HUES6 (cell line): ENCODE data around the gene SPANXA1.
"Not testable (repeated sequence)": the region's sequence is repeated elsewhere in the genome, so short reads cannot be mapped to it uniquely, and the experiment has no call there.

ENCODE experiments used
- H3K27ac ChIP-seq: 2 replicates; pipeline ENCODE4 v1.7.0; 2013; ENCODE audit warnings: low read depth, mild to moderate bottlenecking, low read length, inconsistent platforms
- H3K27me3 ChIP-seq: 2 replicates; pipeline ENCODE4 v1.6.1; 2013; ENCODE audit warnings: low read length; ENCODE audit not compliant: control insufficient read depth, insufficient read depth
- H3K36me3 ChIP-seq: 2 replicates; pipeline ENCODE4 v1.6.1; 2013; ENCODE audit warnings: low read length; ENCODE audit not compliant: control insufficient read depth, insufficient read depth
- H3K4me1 ChIP-seq: 2 replicates; pipeline ENCODE4 v1.6.1; 2013; ENCODE audit warnings: low read length; ENCODE audit not compliant: control insufficient read depth, insufficient read depth
- H3K4me3 ChIP-seq: 2 replicates; pipeline ENCODE4 v1.5.1; 2013; ENCODE audit warnings: low read depth, low read length
- H3K9ac ChIP-seq: one replicate; pipeline ENCODE4 v1.6.1; 2013; ENCODE audit warnings: mild to moderate bottlenecking, low read length
- H3K9me3 ChIP-seq: 2 replicates; pipeline ENCODE4 v1.6.1; 2013; ENCODE audit warnings: low read depth, low read length; ENCODE audit not compliant: control insufficient read depth, insufficient read depth

Gene SPANXA1, protein sequence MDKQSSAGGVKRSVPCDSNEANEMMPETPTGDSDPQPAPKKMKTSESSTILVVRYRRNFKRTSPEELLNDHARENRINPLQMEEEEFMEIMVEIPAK

DNA sequence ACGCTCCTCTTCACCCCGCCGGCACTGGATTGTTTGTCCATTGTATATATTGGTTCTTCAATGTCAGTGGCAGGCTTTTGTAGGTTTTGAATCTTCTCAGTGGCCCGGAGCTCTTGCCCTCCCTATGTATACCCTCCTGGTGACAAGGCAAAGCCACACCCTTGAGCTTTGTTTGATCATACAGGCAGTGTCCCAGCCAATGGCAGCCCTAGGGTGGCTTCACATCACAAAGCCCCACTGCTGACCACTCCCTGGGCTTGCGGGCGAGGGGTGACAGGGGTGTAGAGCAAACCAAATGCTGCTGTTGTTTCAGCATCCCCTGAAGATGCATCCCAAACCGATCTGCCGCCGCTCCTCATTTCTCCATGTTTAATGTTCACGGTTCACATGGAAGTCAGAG, at the start of gene SPANXA1:
TSS of gene SPANXA1 (minus strand) at position 101 of the 400 bp plus-strand sequence. CDS start at position 41, 60 bp downstream.
- H3K4me3 ChIP-seq, H3K4me1 ChIP-seq, H3K27ac ChIP-seq, H3K9ac ChIP-seq, H3K36me3 ChIP-seq, H3K27me3 ChIP-seq, H3K9me3 ChIP-seq: not testable (repeated sequence)

DNA sequence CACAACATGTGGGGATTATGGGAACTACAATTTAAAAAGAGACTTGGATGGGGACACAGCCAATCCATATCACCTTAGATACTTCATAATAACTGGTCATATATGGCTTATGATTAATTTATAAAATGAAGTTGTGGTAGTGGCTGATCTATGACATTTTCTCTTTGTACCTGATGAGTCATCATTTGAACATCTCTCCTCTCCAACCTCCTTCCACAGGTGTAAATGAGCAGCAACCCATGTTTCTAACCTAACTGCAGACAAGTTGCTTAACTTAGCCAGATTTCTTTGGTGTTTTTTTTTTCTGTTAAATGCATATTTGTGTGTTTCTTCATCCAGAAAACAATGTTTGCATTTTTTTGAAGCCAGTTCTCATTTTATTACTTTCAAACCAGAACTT, 47.6 kb upstream of the SPANXA1 start:
- Histone ChIP-seq H3K4me1 (no peaks in the 10 kb centered on the region), H3K9ac (no peak overlapping the region), H3K36me3 (no peaks in the 10 kb centered on the region), H3K4me3 (no peak overlapping the region), H3K27me3 (no peaks in the 10 kb centered on the region), H3K9me3 (peaks cover 18% of the 10 kb centered on the region; the same call in 1 of the 2 replicates), H3K27ac (no peak overlapping the region)

DNA sequence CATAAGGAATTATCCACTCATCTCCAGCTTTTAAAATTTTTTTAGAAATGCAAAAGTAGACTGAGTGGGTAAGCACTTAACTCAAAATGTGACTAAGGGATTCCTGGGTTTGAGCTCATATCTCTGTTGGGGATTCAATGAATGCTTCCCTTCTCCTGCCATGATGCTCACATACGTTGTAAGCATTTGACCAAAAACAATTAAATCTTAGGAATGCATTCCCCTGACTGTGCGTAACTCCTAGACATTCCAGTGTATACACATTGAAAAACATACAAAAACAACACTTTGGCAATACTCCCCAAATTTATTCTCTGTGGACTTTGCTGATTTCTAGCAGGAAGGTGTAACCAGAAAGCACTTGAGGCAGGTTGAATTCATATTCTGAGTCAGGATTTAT, 34.8 kb upstream of the SPANXA1 start:
- Histone ChIP-seq H3K9ac (no peak overlapping the region), H3K36me3 (no peaks in the 10 kb centered on the region), H3K4me1 (no peaks in the 10 kb centered on the region), H3K27ac (no peak overlapping the region), H3K9me3 (no peaks in the 10 kb centered on the region), H3K4me3 (no peak overlapping the region), H3K27me3 (no peaks in the 10 kb centered on the region; the same call in 1 of the 2 replicates)

DNA sequence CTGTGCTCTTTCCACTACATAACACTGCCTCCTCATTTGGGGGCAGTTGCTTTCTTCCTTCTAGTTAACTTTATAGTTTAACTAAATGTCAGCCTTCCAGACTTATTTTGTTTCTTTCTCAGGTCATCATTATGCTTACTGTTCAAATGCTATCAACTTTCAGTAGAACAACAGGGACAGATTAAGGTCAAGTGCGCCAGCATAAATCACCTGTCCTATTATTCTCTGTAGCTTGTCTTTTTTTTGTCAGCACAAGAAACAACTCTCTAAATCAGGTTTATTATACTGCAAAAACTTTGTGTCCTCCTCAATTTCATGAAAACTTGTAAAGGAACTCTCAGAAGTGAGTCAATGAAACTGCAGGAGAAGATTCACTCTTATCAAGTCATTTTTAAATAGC, 24.6 kb upstream of the SPANXA1 start:
- no peaks in the 10 kb centered on the region for H3K36me3 ChIP-seq
- no peak overlapping the region for H3K27ac ChIP-seq
- H3K4me1 ChIP-seq, result no peaks in the 10 kb centered on the region
- no peak overlapping the region for H3K4me3 ChIP-seq
- no peaks in the 10 kb centered on the region for H3K27me3 ChIP-seq
- H3K9me3 ChIP-seq, result no peaks in the 10 kb centered on the region
- no peak overlapping the region for H3K9ac ChIP-seq

DNA sequence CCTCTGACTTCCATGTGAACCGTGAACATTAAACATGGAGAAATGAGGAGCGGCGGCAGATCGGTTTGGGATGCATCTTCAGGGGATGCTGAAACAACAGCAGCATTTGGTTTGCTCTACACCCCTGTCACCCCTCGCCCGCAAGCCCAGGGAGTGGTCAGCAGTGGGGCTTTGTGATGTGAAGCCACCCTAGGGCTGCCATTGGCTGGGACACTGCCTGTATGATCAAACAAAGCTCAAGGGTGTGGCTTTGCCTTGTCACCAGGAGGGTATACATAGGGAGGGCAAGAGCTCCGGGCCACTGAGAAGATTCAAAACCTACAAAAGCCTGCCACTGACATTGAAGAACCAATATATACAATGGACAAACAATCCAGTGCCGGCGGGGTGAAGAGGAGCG, 4.9 kb upstream of the SPANXA1 start, which contains the start of gene SPANXA2:
TSS of gene SPANXA2 (plus strand) at position 301 of the 400 bp plus-strand sequence. CDS start at position 361, 60 bp downstream.
- H3K9me3 ChIP-seq, H3K27me3 ChIP-seq, H3K4me3 ChIP-seq: not testable (repeated sequence)

DNA sequence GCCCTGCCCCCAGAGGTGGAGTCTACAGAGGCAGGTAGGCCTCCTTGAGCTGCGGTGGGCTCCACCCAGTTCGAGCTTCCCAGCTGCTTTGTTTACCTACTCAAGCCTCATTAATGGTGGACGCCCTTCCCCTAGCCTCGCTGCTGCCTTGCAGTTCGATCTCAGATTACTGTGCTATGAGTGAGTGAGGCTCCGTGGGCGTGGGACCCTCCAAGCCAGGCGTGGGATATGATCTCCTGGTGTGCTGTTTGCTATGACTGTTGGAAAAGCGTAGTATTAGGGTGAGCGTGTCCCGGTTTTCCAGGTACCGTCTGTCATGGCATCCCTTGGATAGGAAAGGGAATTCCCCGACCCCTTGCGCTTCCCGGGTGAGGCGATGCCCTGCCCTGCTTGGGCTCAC, 42.0 kb downstream of the SPANXA1 start:
- H3K27me3 ChIP-seq, H3K4me3 ChIP-seq, H3K9me3 ChIP-seq, H3K9ac ChIP-seq, H3K4me1 ChIP-seq, H3K27ac ChIP-seq, H3K36me3 ChIP-seq: not testable (repeated sequence)

More for the DNA sequence above, 4.9 kb upstream of the SPANXA1 start, which contains the start of gene SPANXA2:
- not testable (repeated sequence) for H3K4me1 ChIP-seq, H3K27ac ChIP-seq, H3K9ac ChIP-seq, H3K36me3 ChIP-seq
